GM19099 (cell line): Measurements from ENCODE around the gene PON3.

ENCODE experiments used
- POLR2A ChIP-seq: IDR thresholded peaks from 3 replicates; pipeline ENCODE4 v1.6.1; 2011; ENCODE audit warnings: low read depth; ENCODE audit not compliant: insufficient read length; ENCODE audit errors: extremely low read depth

Gene PON3

DNA sequence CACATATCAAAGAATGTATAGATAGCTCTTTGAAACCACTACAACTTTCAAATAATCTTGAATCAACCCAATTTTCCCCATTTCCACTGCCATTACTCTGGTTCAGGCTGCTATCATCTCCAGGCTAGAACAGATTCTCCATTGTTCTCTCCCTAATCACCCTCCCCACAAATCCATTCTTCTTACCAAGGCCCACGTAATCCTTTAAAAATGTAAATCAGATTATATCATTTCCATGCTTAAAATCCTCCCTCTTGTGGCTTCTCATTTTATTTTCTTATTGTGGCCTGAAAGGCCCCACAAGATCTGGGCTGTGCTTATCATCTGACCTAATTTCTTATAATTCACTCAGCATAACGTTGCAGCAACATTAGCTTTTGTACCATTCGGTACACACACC, 68.8 kb downstream of the PON3 start:
- no peak for TF ChIP-seq POLR2A

DNA sequence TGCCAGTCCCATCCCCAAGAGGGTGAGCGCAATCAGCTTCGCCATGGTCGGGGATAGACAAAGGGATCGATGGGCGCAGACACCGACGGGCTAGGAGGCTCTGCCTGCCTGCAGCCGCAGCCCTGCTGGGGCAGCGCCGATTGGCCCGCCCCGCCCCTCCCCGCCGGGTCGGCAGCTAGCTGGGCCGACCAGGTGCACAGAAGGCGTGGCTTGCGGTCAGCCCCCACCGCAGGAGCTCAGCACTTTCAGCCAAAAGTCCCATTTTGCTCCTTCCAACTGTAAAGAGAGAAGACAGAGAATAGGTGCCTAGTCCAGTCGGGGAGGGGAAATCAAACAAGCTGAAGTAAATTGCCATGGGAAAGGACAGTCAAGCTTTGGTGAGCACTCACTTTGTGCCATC, 71.7 kb downstream of the PON3 start, which contains the start of gene PON1:
Gene PON1 (minus strand): TSS at position 102 of the 400 bp plus-strand sequence. CDS start 57 bp downstream, at position 45.
- TF ChIP-seq POLR2A = no peak

DNA sequence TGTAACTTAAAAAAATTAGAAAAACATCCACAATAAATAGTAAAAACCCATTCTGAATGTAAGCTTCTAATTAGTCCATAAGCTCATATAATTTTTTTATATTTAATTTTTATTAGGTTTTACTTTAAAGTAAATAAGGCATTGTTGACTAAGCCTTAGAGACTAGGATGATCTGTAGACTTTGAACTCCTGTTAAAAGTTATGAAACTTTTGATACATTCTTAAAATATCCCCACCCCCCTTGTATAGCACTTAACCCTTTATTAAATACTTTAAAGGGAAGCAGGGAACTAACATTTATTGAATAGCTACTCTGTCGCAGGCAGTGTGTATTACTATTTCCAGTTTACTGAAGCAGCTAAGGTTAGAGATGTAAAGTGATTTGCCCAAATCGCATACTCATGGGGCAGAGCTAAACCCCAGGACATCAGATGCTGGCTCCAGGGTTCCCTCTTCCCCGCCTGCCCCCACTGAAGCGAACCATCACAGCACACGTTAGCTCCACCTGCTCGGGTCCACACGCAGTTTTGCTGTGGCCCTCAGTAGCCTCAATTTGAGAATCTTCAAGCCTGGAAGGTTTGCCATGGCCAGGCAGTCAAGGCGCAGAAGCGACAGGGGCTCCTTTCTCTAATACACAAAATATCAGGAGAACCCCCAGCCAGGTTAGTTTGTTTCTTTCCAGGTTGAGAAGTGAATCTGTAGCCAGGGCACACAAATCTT, 72.6 kb downstream of the PON3 start:
- no peak for TF ChIP-seq POLR2A

DNA sequence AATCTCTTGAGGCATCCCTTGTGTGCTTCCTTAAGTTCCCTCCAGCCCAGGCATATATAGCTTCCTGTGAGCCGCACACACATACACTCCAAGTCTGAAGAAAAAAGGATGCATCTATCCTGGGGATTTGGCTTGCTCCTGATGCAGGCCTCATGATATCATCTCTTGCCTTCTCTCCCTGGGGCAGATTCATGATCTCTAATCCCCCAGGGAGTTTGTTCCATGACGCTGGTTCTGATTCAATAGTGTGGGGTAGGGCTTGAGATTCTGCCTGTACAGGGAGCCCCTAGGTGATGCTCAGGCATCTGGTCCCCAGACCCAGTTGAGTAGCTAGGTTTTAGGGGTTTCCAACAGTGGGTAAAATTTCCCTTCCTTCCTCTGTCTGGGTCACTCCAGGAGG, 73.3 kb downstream of the PON3 start:
- no peak for TF ChIP-seq POLR2A

DNA sequence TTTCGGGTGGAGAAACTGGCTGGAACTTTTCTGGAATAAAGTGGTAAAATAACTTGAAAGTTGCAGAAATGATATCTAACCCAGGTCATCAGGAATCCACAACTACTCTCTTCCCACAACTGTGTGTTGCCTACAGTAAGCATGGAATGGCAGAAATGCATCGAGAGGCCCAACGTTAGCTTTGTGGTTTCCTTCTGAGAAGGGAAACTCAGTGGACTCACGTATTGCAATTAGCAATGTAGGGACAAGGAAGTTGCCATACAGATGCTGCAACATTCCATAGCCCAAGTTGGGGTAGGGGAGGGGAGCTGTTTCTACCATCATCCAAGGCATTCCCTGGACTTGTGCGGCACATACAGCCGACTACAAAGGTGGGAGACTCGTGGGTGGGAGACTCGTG, 73.8 kb downstream of the PON3 start:
- no peak for TF ChIP-seq POLR2A

DNA sequence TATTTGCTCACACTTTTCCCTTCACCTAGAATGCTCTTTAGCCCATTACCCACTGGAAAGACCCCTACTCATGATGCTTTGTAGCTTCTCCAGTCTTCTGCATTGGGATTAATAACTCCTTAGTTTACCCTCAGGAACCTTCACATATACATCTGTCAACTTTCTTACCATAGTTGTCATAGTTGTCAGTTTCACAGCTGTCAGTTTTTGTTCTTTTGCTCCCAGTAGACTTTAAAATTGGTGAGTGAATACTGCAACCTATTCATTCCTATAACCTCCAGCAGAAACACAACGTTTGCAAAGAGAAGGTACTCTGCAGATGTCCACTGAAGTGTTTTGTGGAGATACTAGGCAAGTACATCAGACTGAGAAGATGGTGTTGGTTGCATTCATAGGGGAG, 74.5 kb downstream of the PON3 start:
- TF ChIP-seq POLR2A = no peak

DNA sequence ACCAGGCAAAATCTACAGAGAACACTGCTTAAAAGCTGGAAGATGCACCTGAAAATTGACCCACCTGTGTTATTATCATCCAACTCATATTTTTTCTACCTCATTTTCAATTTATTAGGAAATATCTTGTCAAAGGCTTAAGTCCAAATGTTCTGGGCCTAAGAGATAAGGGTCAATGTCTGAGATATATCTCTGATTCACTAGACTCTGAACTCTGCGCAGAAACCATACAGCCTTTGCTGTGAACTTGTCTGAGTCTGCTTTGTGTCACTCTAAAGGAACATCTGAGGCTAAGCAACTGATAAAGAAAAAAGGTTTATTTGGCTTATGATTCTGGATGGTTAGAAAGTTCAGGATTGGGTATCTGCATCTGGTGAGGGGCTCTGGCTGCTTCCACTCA, 75.5 kb downstream of the PON3 start:
- TF ChIP-seq POLR2A = no peak

DNA sequence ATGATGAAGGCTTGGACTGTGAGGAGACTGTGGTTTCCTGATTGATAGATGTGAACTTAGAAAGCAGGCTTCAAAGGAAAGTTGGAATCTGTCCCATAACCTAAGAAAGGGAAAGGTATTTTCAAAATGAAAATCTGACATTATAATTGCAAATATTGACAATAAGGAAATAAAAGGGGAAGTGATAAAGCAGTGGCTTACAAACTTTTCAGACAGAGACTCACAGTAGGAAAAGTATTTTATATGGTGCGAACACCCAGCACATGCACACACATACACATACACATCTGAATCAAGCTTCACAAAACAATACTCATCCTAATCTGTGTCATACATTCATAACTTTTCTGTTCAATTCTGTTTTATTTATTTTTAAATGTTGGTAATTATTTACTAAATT, 76.6 kb downstream of the PON3 start:
- TF ChIP-seq POLR2A = no peak

DNA sequence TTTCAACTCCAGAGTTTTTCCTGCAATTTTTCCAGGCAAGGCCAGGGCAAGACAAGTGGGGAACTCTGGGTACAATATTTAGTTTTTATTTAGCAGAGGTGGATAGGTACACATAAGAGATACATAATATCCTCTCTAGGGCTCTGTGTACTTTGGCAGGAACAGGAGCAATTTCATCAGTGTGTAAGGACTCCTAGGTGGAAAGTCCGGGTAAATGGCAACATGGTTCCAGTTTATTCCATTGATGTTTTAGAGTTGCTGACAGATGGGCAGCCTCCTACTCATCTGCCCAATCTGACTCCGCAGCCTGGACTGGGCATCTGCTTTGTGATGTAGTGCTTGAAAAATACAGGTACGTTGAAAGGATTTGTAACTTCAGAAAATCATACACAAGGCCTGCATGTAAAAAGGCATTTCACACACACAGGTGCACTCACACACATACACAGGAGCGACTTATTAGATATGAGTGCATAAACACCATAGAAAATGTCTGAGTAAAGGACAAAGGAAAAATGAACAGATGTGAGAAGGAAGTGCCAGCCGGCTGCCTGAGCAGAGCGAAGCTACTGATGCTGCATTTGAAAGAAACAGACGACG, 77.6 kb downstream of the PON3 start:
- TF ChIP-seq POLR2A = no peak

DNA sequence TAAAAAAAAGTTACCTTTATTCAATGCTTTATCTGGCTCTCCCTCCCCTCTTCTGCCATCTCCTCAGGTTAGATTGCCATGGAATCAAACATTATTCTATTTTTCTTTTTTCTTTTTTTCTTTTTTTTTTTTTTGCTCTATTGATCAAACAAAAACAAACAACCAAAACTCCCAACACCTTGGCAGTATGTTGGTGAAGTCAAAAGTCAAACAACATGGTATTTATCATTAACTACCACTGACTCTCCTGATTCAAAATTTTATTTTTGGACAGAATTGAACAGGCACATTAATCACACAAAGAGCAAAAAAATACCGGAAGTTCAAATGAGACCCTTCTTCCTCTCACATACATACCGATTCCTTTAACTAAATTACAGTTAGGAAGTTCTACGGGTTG, 78.2 kb downstream of the PON3 start:
- no peak for TF ChIP-seq POLR2A

DNA sequence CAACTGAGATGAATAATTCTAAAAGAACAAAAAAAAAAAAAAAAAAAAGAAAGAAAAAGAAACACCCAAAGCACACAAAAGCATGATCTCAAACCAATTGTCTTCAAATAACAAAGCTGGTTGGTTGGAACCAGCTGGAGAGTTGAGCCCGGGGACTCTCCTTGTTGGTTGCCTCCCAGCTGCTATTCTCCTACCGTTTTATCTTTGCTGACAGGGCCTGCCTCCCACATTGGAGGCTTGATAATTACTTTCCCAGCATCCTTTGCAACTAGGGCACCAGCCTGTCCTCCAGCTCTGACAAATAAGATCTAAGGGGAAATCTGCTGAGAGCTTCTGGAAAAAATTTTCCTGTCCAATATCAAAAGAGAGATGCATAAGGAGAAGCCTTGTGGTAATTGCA, 78.6 kb downstream of the PON3 start:
- TF ChIP-seq POLR2A = no peak

DNA sequence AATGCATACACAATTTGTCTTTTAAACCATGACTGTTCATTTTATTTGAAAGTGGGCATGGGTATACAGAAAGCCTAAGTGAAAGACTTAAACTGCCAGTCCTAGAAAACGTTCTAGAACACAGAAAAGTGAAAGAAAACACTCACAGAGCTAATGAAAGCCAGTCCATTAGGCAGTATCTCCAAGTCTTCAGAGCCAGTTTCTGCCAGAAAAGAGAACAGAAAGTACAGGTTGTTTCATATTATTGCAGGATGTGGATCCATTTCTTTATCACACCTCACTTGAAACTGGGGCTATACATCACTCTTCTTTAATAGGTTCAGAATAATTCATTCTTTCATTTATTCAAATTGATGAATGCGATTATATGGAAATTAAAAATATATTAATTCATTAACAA, 79.6 kb downstream of the PON3 start:
- TF ChIP-seq POLR2A = no peak

DNA sequence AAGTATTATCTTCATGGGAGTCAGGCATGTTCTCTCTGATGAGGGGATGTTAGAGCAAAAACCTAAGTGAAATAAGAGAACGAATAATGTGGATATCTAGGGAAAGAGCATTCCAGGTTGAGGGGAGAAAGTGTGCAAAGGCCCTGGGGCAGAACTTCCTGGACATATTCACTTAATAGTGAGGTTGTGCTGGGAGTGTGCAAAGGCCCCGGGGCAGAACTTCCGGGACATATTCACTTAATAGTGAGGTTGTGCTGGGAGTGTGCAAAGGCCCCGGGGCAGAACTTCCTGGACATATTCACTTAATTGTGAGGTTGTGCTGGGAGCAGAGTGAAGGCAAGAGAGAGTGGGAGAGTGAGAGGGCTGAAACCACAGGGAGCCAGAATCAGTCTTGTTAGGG, 83.6 kb downstream of the PON3 start:
- no peak for TF ChIP-seq POLR2A

DNA sequence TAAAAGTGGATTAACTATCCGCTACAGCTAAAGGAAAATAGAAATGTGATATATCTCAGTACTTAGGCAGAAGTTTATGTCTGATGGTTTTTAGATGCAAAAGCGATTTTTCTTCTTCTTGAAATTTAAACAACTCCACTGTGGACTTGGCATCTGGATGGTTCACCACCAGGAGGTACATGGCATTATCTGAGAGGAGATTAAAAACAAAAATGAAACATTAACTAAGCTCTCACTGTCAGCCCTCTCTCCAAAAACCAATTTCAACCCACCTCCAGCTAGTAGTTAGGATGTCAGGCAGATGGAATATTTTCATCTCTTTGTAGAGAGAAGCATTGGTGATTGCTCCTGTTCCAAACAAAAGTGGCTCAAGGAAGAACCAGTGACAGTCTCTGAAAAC, 84.8 kb downstream of the PON3 start:
- no peak for TF ChIP-seq POLR2A

DNA sequence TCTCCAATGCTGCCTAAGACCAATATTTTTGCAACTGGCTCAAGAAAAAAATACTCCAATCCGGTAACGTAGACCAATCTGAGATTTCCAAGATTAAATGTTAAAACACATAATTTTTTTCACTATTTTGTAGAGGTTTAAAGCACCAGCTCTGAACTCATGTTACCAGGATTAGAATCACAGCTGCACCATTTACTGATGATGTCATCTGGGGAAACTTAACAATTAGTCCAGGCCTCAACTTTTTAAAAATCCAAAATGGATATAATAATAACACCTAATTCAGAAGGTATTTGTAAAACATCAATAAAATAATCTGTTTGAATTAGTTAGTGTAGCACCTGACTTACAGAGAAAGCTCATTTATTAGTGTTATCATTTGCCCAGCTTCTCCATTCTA, 86.2 kb downstream of the PON3 start:
- no peak for TF ChIP-seq POLR2A
